Transverse colon (tissue), 4 donors: Measurements from ENCODE around the gene HRH2. TPM values are rescaled to one million over a fixed set of nuclear protein-coding genes. Genes with fewer than 3 reads are reported as not detected.

Source experiments
- DNase-seq: peaks from one replicate; pipeline ENCODE4 v3.0.0-alpha.2; 2019
- H3K27ac ChIP-seq, 4 donors: fragments of 200-600 bp; sonication (generic); 2 replicates each; pipeline ENCODE4 v1.5.1; 2016 to 2018; ENCODE audit warnings: inconsistent platforms in 4 of 4
- H3K27me3 ChIP-seq: fragments of 200-600 bp; sonication (generic); 2 replicates; pipeline ENCODE4 v1.5.1; 2017; ENCODE audit warnings: inconsistent platforms
- H3K36me3 ChIP-seq, 4 donors: fragments of 200-600 bp; sonication (generic); 2 replicates each; pipeline ENCODE4 v1.5.1; 2017 to 2019; ENCODE audit warnings: inconsistent platforms in 4 of 4
- H3K4me1 ChIP-seq, 4 donors: fragments of 200-600 bp; sonication (generic); 2 replicates each; pipeline ENCODE4 v1.5.1; 2017 to 2020; ENCODE audit warnings: inconsistent platforms in 4 of 4
- H3K4me3 ChIP-seq, 4 donors: fragments of 200-600 bp; sonication (generic); 1 replicate in 1 of 4; 2 replicates in 3 of 4; pipeline versions ENCODE4 v1.5.1 to v1.6.1; 2017 to 2019; ENCODE audit warnings: inconsistent platforms in 4 of 4
- H3K9me3 ChIP-seq, 2 donors: fragments of 200-600 bp; sonication (generic); 2 replicates each; pipeline ENCODE4 v1.5.1; 2017 to 2019; ENCODE audit warnings: inconsistent platforms in 2 of 2
- CTCF ChIP-seq, 5 experiments: fragments of 200-600 bp in 3 of 5; fragments of 450-650 bp in 2 of 5; sonication (generic) in 3 of 5; IDR thresholded peaks; 1 replicate in 2 of 5; 2 replicates in 3 of 5; pipeline ENCODE4 v1.5.1; 2016 to 2017; ENCODE audit warnings: antibody characterized with exemption in 5 of 5, inconsistent platforms in 3 of 5, mild to moderate bottlenecking in 2 of 5, moderate library complexity in 1 of 5
- EP300 ChIP-seq: sonication (generic); formaldehyde crosslinking; IDR thresholded peaks from one replicate; pipeline ENCODE4 v1.6.1; 2017; ENCODE audit warnings: antibody characterized with exemption, low read depth
- POLR2A ChIP-seq: fragments of 450-650 bp; IDR thresholded peaks from one replicate; pipeline ENCODE4 v1.6.1; 2016; ENCODE audit warnings: antibody characterized with exemption, mild to moderate bottlenecking, moderate library complexity
- POLR2AphosphoS5 ChIP-seq, 3 donors: sonication (generic); formaldehyde crosslinking; IDR thresholded peaks; one replicate each; pipeline ENCODE4 v1.6.1; 2016; ENCODE audit warnings: antibody characterized with exemption in 3 of 3
- WGBS, 2 donors: methylation state at CpG; one replicate each; pipeline ENCODE4 v1.1.5; 2018; ENCODE audit warnings: low coverage in 1 of 2; 5-methylcytosine and 5-hydroxymethylcytosine counted together
- in situ Hi-C, 4 donors: fragments of 200-750 bp; cut with MboI; loops; one replicate each; pipeline versions ENCODE4 v1.15.0 to v1.15.1; 2017; ENCODE audit warnings: low sequenced_read_pairs in 3 of 4, low pct_ligation_motif_present in 1 of 4, low pct_unique_long_range_greater_than_20kb in 1 of 4
- intact Hi-C: fragments of 100-400 bp; cut with DNase I; formaldehyde crosslinking; loops from one replicate; pipeline ENCODE4 v1.15.1; 2023; ENCODE audit warnings: low total_unique reads
- total RNA-seq, 4 donors: library from RNA; depleted of rRNA; stranded (reverse); fragments of >200 nt; gene quantifications; one replicate each; pipeline ENCODE4 v1.1.0, GENCODE V29; 2016

The HRH2 gene
- total RNA-seq, 4 donors from 2014 or later, result 0.20 to 1.5 (median 0.74) TPM

- Histone ChIP-seq H3K27me3 (peaks cover 16% of the 10 kb centered on the region), H3K9me3 (no peaks in the 10 kb centered on the region), H3K27ac (no peak overlapping the region), H3K36me3 (no peaks in the 10 kb centered on the region), H3K4me1 (no peaks in the 10 kb centered on the region), H3K4me3 (no peak overlapping the region)
- in situ Hi-C loops, result loop anchor here in 1 of 4 donors (25.0 kb wide), 1 partner anchor 596 kb away; no protein-coding TSS in a partner anchor
- intact Hi-C loops, result no loop called here
- 29 to 52% methylated on average over 2 to 3 of the region's 3 CpGs for WGBS, 2 donors
- TF ChIP-seq CTCF (IDR thresholded peaks at IDR 0.05) (no peak), EP300 (no peak), POLR2AphosphoS5 (IDR thresholded peaks at IDR 0.05) (no peak), POLR2A (no peak)
- DNase-seq, result no peak
Observed at GRCh38 chr5:175741556-175741955, 83.7 kb downstream of the HRH2 start.

- Histone ChIP-seq H3K9me3 (no peaks in the 10 kb centered on the region), H3K4me1 (no peaks in the 10 kb centered on the region), H3K27me3 (peaks cover 16% of the 10 kb centered on the region), H3K27ac (no peak overlapping the region), H3K36me3 (no peaks in the 10 kb centered on the region), H3K4me3 (no peak overlapping the region)
- WGBS, 2 donors, result 52 to 63% methylated on average over 5 to 10 of the region's 10 CpGs
- DNase-seq, result no peak
- in situ Hi-C loops, result loop anchor here in 1 of 4 donors (25.0 kb wide), 1 partner anchor 595 kb away; no protein-coding TSS in a partner anchor
- intact Hi-C loops, result no loop called here
- TF ChIP-seq EP300 (no peak), POLR2A (no peak)
Observed at GRCh38 chr5:175742290-175742994, 84.6 kb downstream of the HRH2 start.

- no peaks in the 10 kb centered on the region for H3K4me1 ChIP-seq
- in situ Hi-C loops, result loop anchor here in 1 of 4 donors (25.0 kb wide), 1 partner anchor 594 kb away; no protein-coding TSS in a partner anchor
- no peaks in the 10 kb centered on the region for H3K9me3 ChIP-seq
- H3K36me3 ChIP-seq, result no peaks in the 10 kb centered on the region
- H3K27me3 ChIP-seq, result peaks cover 10% of the 10 kb centered on the region
- 67 to 81% methylated on average over 1 of the region's 1 CpG for WGBS, 2 donors
- no peak overlapping the region for H3K4me3 ChIP-seq
- TF ChIP-seq POLR2A (no peak), POLR2AphosphoS5 (IDR thresholded peaks at IDR 0.05) (no peak), EP300 (no peak), CTCF (IDR thresholded peaks at IDR 0.05) (no peak)
- no peak for DNase-seq
- intact Hi-C loops, result no loop called here
- no peak overlapping the region for H3K27ac ChIP-seq
Observed at GRCh38 chr5:175743676-175744210, 85.9 kb downstream of the HRH2 start.

GRCh38 chr5:175745210-175745609, 87.3 kb downstream of the HRH2 start:
- TF ChIP-seq EP300 (no peak), POLR2AphosphoS5 (IDR thresholded peaks at IDR 0.05) (no peak), POLR2A (no peak), CTCF (IDR thresholded peaks at IDR 0.05) (no peak)
- no peaks in the 10 kb centered on the region for H3K36me3 ChIP-seq
- no peak overlapping the region for H3K27ac ChIP-seq
- peaks cover 10% of the 10 kb centered on the region for H3K27me3 ChIP-seq
- H3K4me1 ChIP-seq, result no peaks in the 10 kb centered on the region
- DNase-seq, result no peak
- in situ Hi-C loops (loop anchor here in 1 of 4 donors (25.0 kb wide), 1 partner anchor 592 kb away; no protein-coding TSS in a partner anchor), intact Hi-C loops (no loop called here)
- H3K9me3 ChIP-seq, result no peaks in the 10 kb centered on the region
- H3K4me3 ChIP-seq, result no peak overlapping the region
- 48 to 56% methylated on average over 2 to 3 of the region's 3 CpGs for WGBS, 2 donors
